Measurements from ENCODE around the gene ADAMTSL1.

The ADAMTSL1 gene

DNA sequence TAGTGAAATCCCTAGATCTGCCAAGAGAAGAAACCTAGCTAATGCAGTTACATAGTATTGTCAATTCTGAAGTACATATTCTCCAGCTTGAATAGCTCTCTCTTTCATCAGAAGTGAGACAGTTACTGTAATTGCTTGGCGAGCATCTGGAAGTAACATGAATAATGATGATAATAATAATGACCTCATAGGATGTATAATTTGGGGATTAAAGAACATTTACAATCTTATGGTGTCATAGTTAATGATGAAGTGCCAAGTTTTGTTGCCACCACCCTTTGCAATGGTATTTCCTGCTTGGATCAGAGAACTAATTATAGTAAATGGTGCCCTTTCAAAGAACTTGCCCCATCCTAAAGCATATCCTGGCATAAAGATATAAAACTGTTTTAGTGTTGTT is 201.4 kb downstream of the ADAMTSL1 start:
- no peak for DNase-seq

DNA sequence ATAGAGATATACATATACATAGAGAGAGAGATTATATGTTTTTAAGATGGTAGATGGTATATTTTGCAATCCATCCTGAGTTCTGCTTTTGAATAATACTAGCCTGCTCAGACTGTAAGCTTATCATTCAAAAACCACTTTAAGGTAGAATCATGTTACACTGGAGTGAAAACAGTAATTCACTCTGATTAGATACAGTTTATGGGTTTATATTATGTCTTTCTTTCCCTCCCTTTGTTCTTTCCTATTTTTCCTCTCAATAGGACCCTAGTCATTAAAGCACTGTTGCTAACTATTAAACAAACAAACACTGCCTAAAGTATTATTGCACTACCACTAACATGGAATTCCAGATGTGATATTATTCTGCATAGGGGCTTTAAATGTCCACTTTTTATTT is 202.0 kb downstream of the ADAMTSL1 start:
- DNase-seq: no peak

DNA sequence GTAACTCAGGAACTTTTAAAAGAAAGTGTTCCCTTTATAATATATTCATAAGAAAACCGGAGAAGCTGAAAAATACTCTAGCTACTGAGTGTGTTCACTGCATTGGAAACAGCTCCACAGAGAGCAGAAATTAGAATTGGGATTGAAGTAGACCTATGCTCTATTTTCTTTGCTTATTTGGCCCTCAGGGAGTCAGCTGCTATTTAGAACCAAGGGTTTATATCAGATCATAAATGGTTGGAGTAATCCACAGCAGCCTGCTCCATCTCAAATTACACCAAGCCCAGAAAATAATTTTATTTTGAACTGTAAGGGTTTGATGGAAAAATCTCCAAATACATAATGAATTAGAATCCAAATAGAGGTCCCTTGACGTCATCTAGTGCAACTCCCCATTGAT is 202.6 kb downstream of the ADAMTSL1 start:
- DNase-seq: no peak

DNA sequence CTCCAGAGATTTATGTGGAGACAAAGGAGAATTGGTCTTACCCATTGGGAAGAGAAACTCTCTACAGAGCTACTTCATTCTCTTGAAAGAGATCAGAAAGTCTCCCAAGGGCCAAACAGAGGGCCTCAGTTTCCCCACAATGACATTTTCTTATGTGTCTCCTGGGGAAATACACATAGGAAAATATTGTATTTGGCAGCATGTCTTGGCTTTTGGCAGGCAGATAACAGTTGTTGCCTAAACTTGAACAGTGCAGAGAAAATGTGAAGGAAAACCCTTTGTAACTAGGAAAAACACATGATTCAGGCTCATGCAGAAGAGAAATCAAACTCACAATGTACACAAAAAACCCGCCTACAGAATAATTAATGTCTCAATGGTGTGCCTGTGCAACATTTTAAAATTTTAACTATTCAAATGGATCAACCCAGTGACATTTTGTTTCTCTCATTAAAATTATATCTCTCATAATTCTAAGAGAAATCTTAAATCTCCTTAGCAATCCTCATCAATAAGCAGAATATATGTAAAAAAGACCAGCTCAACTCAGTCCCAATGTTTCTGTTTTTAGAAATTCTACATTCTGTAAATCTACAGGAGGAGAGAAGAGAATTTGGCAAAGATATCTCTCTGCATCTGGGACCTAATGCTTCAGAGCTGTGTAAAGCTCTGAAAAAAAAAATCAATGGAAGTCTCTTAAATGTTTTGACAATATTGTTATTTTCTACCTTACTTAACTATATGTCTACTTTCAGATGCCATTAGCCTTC is 205.1 kb downstream of the ADAMTSL1 start:
- DNase-seq: no peak

DNA sequence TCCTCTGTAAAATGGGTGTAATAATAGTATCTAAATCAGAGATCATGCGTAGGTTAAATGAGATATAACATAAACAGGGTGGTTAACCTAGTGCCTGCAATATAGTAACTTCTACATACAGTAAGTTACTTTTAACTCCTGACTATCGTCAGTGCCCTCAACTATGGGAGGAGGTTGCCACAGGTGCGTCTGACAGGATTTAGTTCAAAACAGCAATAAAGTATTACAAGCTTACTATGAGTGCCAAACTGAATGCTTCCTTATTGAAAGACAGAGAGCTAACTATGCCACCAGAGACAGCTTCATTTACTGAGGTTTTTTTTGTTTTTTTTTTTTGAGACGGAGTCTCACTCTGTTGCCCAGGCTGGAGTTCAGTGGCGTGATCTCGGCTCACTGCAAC is 209.0 kb downstream of the ADAMTSL1 start:
- DNase-seq: no peak

GRCh38 chr9:18683312-18683711 is 209.4 kb downstream of the ADAMTSL1 start:
- DNase-seq: no peak

DNA sequence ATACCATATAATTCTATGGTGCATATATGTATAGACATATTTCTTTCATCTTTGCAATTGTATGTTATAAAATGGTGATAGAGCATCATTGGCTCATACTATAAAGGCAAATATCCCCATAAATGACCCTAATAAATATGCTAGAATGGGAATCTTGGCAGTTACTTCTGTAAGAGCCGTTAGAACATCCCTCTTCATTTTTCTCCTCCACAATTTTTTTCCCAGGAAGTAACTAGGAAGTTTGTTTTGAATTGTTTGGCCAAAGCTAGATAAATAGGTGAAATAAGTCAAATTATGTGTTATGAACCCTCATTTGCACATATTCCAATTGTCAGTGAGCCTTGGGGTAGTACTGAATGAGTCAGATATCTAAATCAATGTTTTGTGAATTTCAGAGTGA is 209.9 kb downstream of the ADAMTSL1 start:
- DNase-seq: no peak

DNA sequence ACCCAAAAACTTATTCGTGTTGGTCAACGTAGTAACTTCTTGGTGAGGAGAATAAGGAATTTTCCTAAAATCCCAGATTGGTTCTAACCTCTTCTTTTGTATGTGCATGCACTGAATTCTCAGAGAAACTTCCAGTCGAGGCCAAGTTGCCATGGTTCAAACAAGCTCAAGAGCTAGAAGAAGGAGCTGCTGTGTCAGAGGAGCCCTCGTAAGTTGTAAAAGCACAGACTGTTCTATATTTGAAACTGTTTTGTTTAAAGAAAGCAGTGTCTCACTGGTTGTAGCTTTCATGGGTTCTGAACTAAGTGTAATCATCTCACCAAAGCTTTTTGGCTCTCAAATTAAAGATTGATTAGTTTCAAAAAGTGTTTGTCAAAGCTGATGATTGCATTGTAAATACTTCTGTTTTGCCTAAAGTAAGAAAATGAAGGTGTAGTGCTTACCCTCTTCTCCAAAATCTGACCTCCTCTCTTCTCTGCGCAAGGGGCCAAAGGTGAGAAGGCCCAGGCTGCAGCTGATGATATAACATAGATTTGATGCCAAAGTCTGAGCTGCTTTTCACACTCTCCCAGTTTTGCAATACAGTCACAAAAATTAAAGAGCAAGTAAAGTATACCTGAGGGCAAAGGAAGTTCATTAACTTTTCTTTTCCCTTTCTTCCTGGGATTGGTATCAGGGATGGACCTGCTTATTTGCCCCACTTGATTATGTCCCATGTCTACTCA is 210.8 kb downstream of the ADAMTSL1 start:
- no peak for DNase-seq

DNA sequence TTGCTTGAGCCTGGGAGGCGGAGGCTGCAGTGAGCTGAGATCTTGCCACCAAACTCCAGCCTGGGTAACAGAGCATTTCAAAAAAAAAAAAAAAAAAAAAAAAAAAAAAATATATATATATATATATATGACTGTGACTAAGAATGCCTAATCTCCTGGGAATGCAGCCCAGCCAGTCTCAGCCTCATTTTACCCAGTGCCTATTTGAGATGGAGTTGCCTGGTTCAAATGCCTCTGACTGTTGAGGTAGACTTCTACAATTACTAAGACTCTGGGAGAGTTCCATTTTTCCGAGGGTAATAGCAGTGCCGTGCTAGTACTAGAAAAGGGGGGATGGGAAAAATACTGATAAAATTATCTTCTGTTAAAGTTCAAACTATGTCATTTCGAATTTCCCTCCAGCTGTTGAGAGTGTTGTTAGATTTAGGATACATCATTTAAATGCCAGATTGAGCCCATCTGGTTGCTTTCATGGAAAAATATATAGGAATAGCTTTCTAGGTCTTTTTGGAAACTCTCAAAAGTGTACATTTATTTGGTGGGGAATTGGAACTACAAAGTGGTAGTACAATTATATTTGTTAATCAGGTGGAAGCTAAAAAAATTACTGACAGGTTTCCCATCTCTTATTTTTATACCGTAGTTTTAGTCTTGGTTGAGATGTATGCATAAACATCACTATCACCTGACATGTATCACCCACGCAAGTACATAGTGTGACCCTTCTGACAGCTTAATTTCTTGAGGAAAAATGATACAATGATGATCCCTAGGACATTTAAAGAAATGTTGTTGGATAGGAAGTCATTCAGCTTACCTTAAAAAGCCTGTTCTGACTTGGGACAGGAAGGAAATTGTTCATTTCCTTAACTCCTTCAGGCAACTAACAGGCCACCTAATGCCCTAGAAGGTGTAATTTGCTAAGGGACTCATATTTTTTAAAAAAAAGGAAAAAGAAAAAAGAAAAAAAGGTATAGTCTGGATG is 214.9 kb downstream of the ADAMTSL1 start:
- DNase-seq: no peak

DNA sequence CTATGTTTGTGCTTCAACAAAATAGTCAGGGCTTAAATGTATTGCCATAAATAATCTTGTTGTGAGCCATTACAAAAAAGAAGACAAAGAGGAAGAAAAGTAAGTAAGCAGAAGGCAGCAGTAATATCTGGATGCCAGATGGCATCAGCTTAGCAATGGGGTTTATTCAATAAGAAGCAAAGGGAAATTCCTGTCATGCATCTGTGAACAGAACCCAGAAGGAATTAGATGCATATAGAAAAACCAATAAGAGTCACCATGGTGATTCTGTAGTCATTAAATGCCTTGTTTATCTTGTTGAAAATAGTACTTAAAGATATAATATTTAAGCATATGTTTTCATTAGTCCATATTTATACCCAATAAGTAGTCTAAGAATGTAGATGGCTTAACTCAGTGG is 216.0 kb downstream of the ADAMTSL1 start:
- no peak for DNase-seq

GRCh38 chr9:18692268-18692667 is 218.3 kb downstream of the ADAMTSL1 start:
- no peak for DNase-seq

DNA sequence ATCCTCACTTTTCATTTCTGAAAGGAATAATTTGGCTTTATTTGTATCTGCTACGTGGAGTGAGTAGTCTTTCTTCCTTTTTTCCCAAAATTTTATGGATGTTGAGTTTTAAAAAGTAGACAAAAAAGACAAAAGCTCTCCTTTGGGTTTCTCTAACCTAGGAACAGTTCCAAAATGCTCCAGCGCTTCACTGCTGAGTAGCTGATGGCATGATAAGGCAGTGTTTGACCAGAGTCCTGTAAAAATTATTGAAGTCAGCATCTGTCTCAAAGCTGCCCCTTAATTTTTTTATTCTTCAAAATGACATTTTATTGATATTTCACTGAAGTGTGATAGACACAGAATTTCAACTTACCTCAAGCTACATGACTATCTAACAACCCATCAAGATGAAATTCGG is 219.0 kb downstream of the ADAMTSL1 start:
- DNase-seq: no peak

DNA sequence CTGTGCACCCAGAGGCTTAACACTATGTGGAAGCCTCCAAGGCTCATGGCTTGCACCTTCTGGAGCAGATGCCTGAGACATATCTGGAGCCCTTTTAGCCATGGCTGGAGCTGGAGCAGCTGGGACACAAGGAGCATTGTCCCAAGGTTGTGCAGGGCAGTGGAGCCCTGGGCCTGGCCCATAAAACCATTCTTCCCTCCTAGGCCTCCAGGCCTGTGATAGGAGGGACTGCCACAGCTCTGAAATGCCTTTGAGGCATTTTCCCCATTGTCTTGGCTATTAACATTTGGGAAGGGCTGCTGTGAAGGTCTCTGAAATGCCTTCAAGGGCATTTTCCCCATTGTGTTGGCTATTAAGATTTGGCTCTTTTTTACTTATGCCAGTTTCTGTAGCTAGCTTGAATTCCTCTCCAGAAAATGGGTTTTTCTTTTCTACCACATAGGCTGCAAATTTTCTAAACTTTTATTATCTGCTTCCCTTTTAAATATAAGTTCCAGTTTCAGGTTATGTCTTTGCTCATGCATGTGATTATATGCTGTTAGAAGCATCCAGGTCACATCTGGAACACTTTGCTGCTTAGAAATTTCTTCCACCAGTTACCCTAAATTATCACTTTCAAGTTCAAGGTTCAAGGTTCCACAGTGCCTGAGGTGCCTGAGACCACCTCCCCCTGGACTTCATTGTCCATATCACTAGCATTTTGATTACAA is 221.2 kb downstream of the ADAMTSL1 start:
- DNase-seq: no peak

DNA sequence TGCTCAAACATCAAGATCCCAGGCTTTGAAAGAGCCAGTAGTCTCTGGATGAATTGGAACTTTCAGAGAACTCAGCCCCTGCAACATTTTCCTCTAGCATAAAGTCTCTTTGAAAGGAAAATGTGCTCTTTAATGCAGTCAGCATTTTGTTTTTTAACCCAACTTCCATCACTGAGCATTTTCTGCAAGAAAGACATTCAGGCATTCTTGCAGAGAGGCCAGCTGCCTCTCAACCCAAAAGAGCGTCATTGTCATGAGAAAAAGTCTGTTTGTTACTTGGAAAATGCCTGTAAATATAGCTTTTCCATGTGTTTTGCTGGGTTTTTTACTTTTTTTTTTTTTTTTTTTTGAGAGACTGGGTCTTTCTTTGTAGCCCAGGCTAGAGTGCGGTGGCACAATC is 225.0 kb downstream of the ADAMTSL1 start:
- no peak for DNase-seq

DNA sequence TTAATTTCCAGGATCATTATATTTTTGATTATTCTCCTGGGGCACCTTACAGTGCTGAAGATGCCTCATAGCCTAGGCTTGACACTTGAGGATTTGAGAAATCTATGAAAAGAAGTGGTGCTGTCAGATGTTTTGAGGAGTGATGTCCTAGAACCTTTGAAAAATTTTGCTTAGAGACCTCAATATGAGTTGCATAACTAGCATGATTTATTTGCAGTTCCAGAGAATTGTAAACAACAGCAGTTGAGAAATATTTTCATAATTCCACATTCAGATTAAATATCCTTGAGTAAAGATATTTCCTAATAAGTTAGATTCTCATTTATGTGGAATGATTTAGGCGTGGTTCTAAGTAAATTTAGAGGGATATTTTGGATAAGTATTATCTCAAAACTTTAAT is 225.8 kb downstream of the ADAMTSL1 start:
- no peak for DNase-seq

GRCh38 chr9:18700714-18701113 is 226.8 kb downstream of the ADAMTSL1 start:
- no peak for DNase-seq

GRCh38 chr9:18703151-18703900 is 229.4 kb downstream of the ADAMTSL1 start:
- DNase-seq: no peak

DNA sequence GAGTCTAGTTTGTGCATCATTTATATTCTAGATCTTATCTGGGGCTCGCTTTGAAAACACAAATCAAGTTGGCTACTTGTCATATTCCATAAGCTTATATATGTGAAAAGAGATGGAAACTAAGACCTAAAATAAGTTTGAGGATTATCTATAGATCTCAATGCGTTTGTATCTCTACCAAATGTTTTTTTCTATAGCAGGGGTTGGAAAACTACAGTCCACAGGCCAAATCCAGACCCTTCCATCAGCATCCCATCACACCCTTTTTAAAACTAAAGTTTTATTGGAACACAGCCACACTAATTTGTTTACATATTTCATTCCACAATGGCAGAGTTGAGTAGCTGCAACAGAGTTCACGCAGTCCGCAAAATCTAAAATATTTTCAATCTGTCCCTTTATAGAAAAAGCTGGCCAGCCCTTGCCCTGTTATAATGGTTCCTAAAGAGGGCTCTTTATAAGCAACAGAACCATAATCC is 230.0 kb downstream of the ADAMTSL1 start:
- no peak for DNase-seq

DNA sequence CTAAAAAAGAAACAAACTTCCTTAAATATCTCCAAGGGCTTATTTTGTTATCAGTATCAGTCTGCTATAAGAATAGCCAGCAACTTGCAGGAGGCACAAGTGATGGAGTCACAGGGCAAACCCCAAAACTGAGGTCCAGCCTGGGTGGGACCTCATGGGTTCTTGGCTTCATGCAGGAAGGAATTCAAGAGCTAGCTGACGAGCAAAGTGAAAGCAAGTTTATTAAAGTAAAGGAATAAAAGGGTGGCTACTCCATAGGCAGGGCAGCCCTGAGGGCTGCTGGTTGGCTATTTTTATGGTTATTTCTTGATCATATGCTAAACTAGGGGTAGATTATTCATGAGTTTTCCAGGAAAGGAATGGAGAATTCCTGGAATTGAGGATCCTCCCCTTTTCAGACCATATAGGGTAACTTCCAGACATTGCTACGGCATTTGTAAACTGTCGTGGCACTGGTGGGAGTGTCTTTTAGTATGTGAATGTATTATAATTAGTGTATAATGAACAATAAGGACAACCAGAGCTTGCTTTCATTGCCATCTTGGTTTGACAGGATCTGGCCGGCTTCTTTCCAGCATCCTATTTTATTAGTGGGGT is 231.9 kb downstream of the ADAMTSL1 start:
- DNase-seq: no peak

DNA sequence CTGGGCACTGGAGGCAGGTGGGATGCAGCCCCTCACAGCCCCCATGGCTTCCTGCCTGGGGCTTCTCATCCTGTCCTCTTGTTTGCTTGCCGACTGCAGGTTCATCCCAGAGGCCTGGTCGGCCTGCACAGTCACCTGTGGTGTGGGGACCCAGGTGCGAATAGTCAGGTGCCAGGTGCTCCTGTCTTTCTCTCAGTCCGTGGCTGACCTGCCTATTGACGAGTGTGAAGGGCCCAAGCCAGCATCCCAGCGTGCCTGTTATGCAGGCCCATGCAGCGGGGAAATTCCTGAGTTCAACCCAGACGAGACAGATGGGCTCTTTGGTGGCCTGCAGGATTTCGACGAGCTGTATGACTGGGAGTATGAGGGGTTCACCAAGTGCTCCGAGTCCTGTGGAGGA is 232.7 kb downstream of the ADAMTSL1 start:
- DNase-seq: no peak

- DNase-seq: no peak
These were observed 233.1 kb downstream of the ADAMTSL1 start for GRCh38 chr9:18707061-18707461.
